Neural progenitor cell (in vitro differentiated cells): ENCODE data around the gene WDR55.

Experiments
- EZH2 ChIP-seq: fragments of 200-600 bp; sonication (generic); IDR thresholded peaks from 2 replicates; pipeline ENCODE4 v1.6.1; 2017; ENCODE audit warnings: antibody characterized with exemption, mild to moderate bottlenecking, moderate library complexity
- TF ChIP-seq, protein P1 (sequence below): fragments of 200-600 bp; sonication (generic); IDR thresholded peaks from 2 replicates; pipeline ENCODE4 v1.5.1; 2017; ENCODE audit warnings: antibody characterized with exemption, mild to moderate bottlenecking

DNA sequence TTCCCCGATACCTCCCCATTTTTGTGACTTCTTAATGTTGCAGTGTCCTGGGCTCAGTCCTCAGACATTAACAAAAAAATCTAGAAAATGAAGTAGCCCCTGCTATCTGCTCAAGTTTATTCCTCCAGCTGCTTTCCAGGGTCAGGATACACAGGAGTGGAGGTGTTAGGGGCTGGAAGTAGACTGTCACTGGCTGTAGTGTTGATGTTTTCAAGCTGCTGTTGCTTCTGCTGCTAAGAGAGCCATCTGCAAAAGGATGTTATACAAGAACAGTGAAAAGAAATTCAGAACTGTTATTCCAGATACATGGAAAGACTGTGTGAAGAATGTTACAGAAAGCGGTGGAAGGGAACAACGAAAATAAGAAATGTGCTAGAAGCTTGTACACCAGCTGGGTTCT is 42.4 kb upstream of the WDR55 start:
- TF ChIP-seq, protein P1, sequence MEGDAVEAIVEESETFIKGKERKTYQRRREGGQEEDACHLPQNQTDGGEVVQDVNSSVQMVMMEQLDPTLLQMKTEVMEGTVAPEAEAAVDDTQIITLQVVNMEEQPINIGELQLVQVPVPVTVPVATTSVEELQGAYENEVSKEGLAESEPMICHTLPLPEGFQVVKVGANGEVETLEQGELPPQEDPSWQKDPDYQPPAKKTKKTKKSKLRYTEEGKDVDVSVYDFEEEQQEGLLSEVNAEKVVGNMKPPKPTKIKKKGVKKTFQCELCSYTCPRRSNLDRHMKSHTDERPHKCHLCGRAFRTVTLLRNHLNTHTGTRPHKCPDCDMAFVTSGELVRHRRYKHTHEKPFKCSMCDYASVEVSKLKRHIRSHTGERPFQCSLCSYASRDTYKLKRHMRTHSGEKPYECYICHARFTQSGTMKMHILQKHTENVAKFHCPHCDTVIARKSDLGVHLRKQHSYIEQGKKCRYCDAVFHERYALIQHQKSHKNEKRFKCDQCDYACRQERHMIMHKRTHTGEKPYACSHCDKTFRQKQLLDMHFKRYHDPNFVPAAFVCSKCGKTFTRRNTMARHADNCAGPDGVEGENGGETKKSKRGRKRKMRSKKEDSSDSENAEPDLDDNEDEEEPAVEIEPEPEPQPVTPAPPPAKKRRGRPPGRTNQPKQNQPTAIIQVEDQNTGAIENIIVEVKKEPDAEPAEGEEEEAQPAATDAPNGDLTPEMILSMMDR = no peak
- TF ChIP-seq EZH2 = no peak
